ENCODE results near the gene TXNRD1. TPM values are rescaled to one million over a fixed set of nuclear protein-coding genes. Genes with fewer than 3 reads are reported as not detected.
"Not testable (repeated sequence)": the region's sequence is repeated elsewhere in the genome, so short reads cannot be mapped to it uniquely, and the experiment has no call there.

Gene TXNRD1
- polyA plus RNA-seq, 1 experiment: 673 TPM

GRCh38 chr12:104387190-104387589 lies 171.6 kb downstream of the TXNRD1 start:
- Histone ChIP-seq H3K27ac (ENCODE audit: low read depth, low read length) (no peak overlapping the region), H3K27me3 (ENCODE audit: control insufficient read depth, insufficient read depth, low read length) (no peaks in the 10 kb centered on the region), H3K4me3 (ENCODE audit: low read depth, low read length) (no peak overlapping the region), H3K9me3 (ENCODE audit: control insufficient read depth, insufficient read depth, low read length) (no peaks in the 10 kb centered on the region)
- no peak for DNase-seq (ENCODE audit: low read depth, low spot score)
- ChIA-PET CTCF (interaction anchor here (1.6 kb wide), 1 partner anchor 489 kb away, joined by 5 read pairs; no protein-coding TSS in a partner anchor), POLR2A (no interaction called here)
- TF ChIP-seq CTCF (IDR thresholded peaks at IDR 0.05; ENCODE audit: low read depth, low read length): no peak

GRCh38 chr12:104394086-104394485 lies 178.5 kb downstream of the TXNRD1 start:
- DNase-seq (ENCODE audit: low read depth, low spot score); CTCF ChIA-PET: not testable (repeated sequence)

More at GRCh38 chr12:104394086-104394485, 178.5 kb downstream of the TXNRD1 start:
- H3K9me3 ChIP-seq (ENCODE audit: control insufficient read depth, insufficient read depth, low read length); POLR2A ChIA-PET; H3K27me3 ChIP-seq (ENCODE audit: control insufficient read depth, insufficient read depth, low read length); H3K4me3 ChIP-seq (ENCODE audit: low read depth, low read length); H3K27ac ChIP-seq (ENCODE audit: low read depth, low read length): not testable (repeated sequence)

Other genes starting within 250 kb of the TXNRD1 start
- 20.4 and 28.4 TPM in 2 replicates for gene TDG, start 249.9 kb upstream of the TXNRD1 start, polyA plus RNA-seq (2011; rRNA removed)
- 102 and 119 TPM in 2 replicates for gene GLT8D2, start 165.6 kb upstream of the TXNRD1 start, polyA plus RNA-seq (2011; rRNA removed)
- gene HCFC2, start 151.2 kb upstream of the TXNRD1 start, polyA plus RNA-seq (2011; rRNA removed): 20.8 and 31.4 TPM in 2 replicates
- gene NFYB, start 77.6 kb upstream of the TXNRD1 start, polyA plus RNA-seq (2011; rRNA removed): 34.2 and 57.9 TPM in 2 replicates
- 1.8 and 2.5 TPM in 2 replicates for gene EID3, start 88.0 kb downstream of the TXNRD1 start, polyA plus RNA-seq (2011; rRNA removed)
- 2.7 and 3.6 TPM in 2 replicates for gene CHST11, start 241.2 kb downstream of the TXNRD1 start, polyA plus RNA-seq (2011; rRNA removed)